ENCODE measurements around the gene CCNC. TPM values are rescaled to one million over a fixed set of nuclear protein-coding genes. Genes with fewer than 3 reads are reported as not detected.

CCNC gene
- total RNA-seq, 2 donors from 2014 or later = 25.2 to 50.6 TPM

- Histone ChIP-seq H3K4me3 (no peak overlapping the region), H3K9me3 (no peaks in the 10 kb centered on the region), H3K36me3 (no peaks in the 10 kb centered on the region), H3K4me1 (ENCODE audit: control insufficient read depth in 1 of 2, low read depth in 2 of 2) (peaks cover 5 to 16% of the 10 kb centered on the region in 2 donors), H3K27ac (no peak overlapping the region), H3K27me3 (replicated peaks; ENCODE audit: insufficient read depth) (no peaks in the 10 kb centered on the region)
- TF ChIP-seq CTCF (IDR thresholded peaks at IDR 0.05) = no peak
- ATAC-seq (ENCODE audit: insufficient number of reproducible peaks, low FRiP score, low read depth) (no peak), DNase-seq (ENCODE audit: low spot score) (no peak)
Observed at GRCh38 chr6:99512033-99512432, 56.4 kb downstream of the CCNC start.

DNA sequence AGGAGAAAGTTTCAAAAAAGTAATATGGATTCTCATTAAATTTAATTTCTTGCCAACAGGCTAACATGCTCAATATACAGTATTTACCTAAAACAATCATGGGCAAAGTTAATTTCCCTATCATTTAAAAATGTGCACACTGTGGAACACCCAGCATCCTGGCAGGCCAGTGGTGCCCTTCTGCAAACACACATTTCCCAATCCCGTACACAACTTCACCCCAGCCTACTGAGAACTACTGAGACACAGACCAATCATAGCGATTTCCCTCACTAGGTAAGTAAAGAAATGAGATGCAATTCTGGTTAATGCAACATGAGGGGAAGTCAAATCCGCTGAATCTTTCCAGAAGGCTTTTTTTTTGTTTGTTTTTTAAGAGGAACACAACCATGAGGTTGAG lies 60.8 kb downstream of the CCNC start:
- Histone ChIP-seq H3K27ac (no peak overlapping the region), H3K9me3 (no peaks in the 10 kb centered on the region), H3K36me3 (peaks cover 6% of the 10 kb centered on the region), H3K4me1 (ENCODE audit: control insufficient read depth in 1 of 2, low read depth in 2 of 2) (no peaks in the 10 kb centered on the region), H3K4me3 (no peak overlapping the region), H3K27me3 (replicated peaks; ENCODE audit: insufficient read depth) (no peaks in the 10 kb centered on the region)
- TF ChIP-seq CTCF (IDR thresholded peaks at IDR 0.05) = no peak
- no peak for ATAC-seq (ENCODE audit: insufficient number of reproducible peaks, low FRiP score, low read depth)
- DNase-seq (ENCODE audit: low spot score) = no peak

DNA sequence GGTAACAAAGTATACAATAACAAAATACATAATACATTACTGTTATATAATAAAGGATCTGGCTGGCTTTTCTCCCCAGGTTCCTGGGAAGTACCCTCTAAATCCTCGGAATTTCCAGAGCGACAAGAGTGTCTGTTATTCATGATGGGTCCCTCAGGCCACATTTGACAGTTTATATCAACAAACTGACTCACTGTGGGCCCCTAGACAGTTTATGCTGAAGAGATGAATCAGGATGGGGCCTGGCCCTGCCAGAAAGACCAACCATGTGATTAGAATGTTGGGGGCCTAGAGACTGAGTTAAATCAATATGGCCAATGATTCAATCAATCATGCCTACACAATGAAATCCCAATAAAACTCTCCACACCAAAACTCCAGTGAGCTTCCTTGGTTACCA lies 66.7 kb downstream of the CCNC start:
- TF ChIP-seq CTCF (IDR thresholded peaks at IDR 0.05) = no peak
- Histone ChIP-seq H3K4me3 (no peak overlapping the region), H3K4me1 (ENCODE audit: control insufficient read depth in 1 of 2, low read depth in 2 of 2) (peaks cover 0 to 8% of the 10 kb centered on the region in 2 donors), H3K9me3 (no peaks in the 10 kb centered on the region), H3K27me3 (replicated peaks; ENCODE audit: insufficient read depth) (no peaks in the 10 kb centered on the region), H3K36me3 (peaks cover 6% of the 10 kb centered on the region), H3K27ac (no peak overlapping the region)
- DNase-seq (ENCODE audit: low spot score) (no peak), ATAC-seq (ENCODE audit: insufficient number of reproducible peaks, low FRiP score, low read depth) (no peak)

GRCh38 chr6:99498421-99498820 lies 70.0 kb downstream of the CCNC start:
- Histone ChIP-seq H3K4me3 (no peak overlapping the region), H3K27me3 (replicated peaks; ENCODE audit: insufficient read depth) (no peaks in the 10 kb centered on the region), H3K36me3 (peaks cover 3% of the 10 kb centered on the region), H3K27ac (no peak overlapping the region), H3K9me3 (no peaks in the 10 kb centered on the region), H3K4me1 (ENCODE audit: control insufficient read depth in 1 of 2, low read depth in 2 of 2) (peaks cover 0 to 8% of the 10 kb centered on the region in 2 donors)
- ATAC-seq (ENCODE audit: insufficient number of reproducible peaks, low FRiP score, low read depth) (no peak), DNase-seq (ENCODE audit: low spot score) (no peak)
- no peak for TF ChIP-seq CTCF (IDR thresholded peaks at IDR 0.05)

DNA sequence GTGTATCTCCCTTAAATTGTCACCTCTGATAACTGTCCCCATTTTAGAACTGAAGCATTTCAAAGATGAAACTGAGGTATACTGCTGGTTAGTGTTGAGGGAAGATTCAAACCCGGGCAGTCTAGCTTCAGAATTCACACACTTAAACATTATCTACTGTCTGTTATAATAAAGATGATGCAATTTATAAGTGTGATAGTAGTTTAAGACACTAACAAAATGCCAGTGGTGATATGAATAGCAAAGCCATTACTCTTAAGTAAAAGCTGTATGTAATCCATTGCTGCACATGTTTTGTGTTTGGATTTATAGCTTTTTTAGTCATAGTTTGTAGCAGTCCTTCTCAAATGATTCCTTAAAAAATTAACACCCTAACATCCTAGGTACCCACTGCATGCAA lies 73.0 kb downstream of the CCNC start:
- Histone ChIP-seq H3K4me1 (ENCODE audit: control insufficient read depth in 1 of 2, low read depth in 2 of 2) (peaks cover 0 to 8% of the 10 kb centered on the region in 2 donors), H3K9me3 (no peaks in the 10 kb centered on the region), H3K36me3 (no peaks in the 10 kb centered on the region), H3K27ac (no peak overlapping the region), H3K4me3 (no peak overlapping the region), H3K27me3 (replicated peaks; ENCODE audit: insufficient read depth) (no peaks in the 10 kb centered on the region)
- TF ChIP-seq CTCF (IDR thresholded peaks at IDR 0.05) = no peak
- ATAC-seq (ENCODE audit: insufficient number of reproducible peaks, low FRiP score, low read depth) (no peak), DNase-seq (ENCODE audit: low spot score) (no peak)

Other genes with a start within 250 kb of the CCNC start
- gene FAXC, start 219.0 kb downstream of the CCNC start, total RNA-seq = under 1 TPM; 0.81 to 0.99 TPM
- 1 to 10 TPM in 1 of 2 donors, under 1 TPM in 1; 0.95 to 2.0 TPM for gene COQ3, start 174.5 kb downstream of the CCNC start, total RNA-seq
- 100 to 1,000 TPM; 114 to 207 TPM for gene PNISR, start 143.4 kb downstream of the CCNC start, total RNA-seq
- gene USP45, start 53.2 kb downstream of the CCNC start, total RNA-seq = 10 to 100 TPM; 11.2 to 26.2 TPM
- not detected for gene PRDM13, start 38.2 kb upstream of the CCNC start, total RNA-seq

Data from thoracic aorta (tissue), 2 donors.